CD4-positive, alpha-beta T cell (primary cell): ENCODE data around the gene PRCP. TPM values are rescaled to one million over a fixed set of nuclear protein-coding genes. Genes with fewer than 3 reads are reported as not detected.

Experiments
- ATAC-seq: fragments of 200-7000 bp; cut with Tn5 transposase; one replicate; pipeline ENCODE4 v1.10.0; 2022; ENCODE audit warnings: mild to moderate bottlenecking; ENCODE audit not compliant: poor library complexity
- CTCF ChIA-PET: fragments of 350-600 bp; sonication (Branson Sonifier 250); formaldehyde crosslinking; loops from one replicate; lab custom pipeline; 2021; ENCODE audit warnings: antibody characterized with exemption, inconsistent platforms; lab: Charles Lee
- POLR2A ChIA-PET: fragments of 350-600 bp; sonication (Branson Sonifier 250); formaldehyde crosslinking; loops from one replicate; lab custom pipeline; 2021; ENCODE audit warnings: antibody characterized with exemption, inconsistent platforms; lab: Charles Lee
- DNase-seq, 14 experiments: peaks; one replicate each; pipeline ENCODE4 v3.0.0-alpha.2; 2013 to 2020; ENCODE audit warnings: mixed read lengths in 2 of 14
- H3K27ac ChIP-seq, 2 donors: one replicate each; pipeline versions ENCODE4 v1.5.1 to v1.7.0; 2013; ENCODE audit warnings: low read length in 2 of 2, low read depth in 1 of 2, mild to moderate bottlenecking in 1 of 2
- H3K27me3 ChIP-seq, 2 experiments: 1 replicate in 1 of 2; 2 replicates in 1 of 2; pipeline versions ENCODE4 v1.6.1 to v1.7.0; 2013; ENCODE audit warnings: low read length in 2 of 2, control low read depth in 1 of 2, mild to moderate bottlenecking in 1 of 2, moderate library complexity in 1 of 2; ENCODE audit not compliant: insufficient read depth in 2 of 2, control insufficient read depth in 1 of 2
- H3K36me3 ChIP-seq: one replicate; pipeline ENCODE4 v1.6.1; 2013; ENCODE audit warnings: low read length, control low read depth; ENCODE audit not compliant: insufficient read depth
- H3K4me1 ChIP-seq: one replicate; pipeline ENCODE4 v1.6.1; 2013; ENCODE audit warnings: low read length, control low read depth; ENCODE audit not compliant: insufficient read depth
- H3K4me3 ChIP-seq: one replicate; pipeline ENCODE4 v1.5.1; 2013; ENCODE audit warnings: mild to moderate bottlenecking, low read length, moderate library complexity
- H3K9me3 ChIP-seq, 2 experiments: 1 replicate in 1 of 2; 2 replicates in 1 of 2; pipeline versions ENCODE4 v1.6.1 to v1.7.0; 2013; ENCODE audit warnings: low read length in 2 of 2, mild to moderate bottlenecking in 2 of 2, control low read depth in 1 of 2, moderate library complexity in 1 of 2; ENCODE audit not compliant: control insufficient read depth in 1 of 2, insufficient read depth in 1 of 2
- H3K27ac Mint-ChIP-seq: one replicate; pipeline ENCODE4 v1.8.0; 2020; ENCODE audit warnings: mixed read lengths
- H3K27me3 Mint-ChIP-seq: one replicate; pipeline ENCODE4 v1.8.0; 2021; ENCODE audit warnings: mixed read lengths
- H3K36me3 Mint-ChIP-seq: one replicate; pipeline ENCODE4 v1.8.0; 2021; ENCODE audit warnings: low read depth, mixed read lengths
- H3K4me1 Mint-ChIP-seq: one replicate; pipeline ENCODE4 v1.8.0; 2021; ENCODE audit warnings: low read depth, mixed read lengths
- H3K4me3 Mint-ChIP-seq: one replicate; pipeline ENCODE4 v1.8.0; 2020; ENCODE audit warnings: mild to moderate bottlenecking, mixed read lengths
- H3K9me3 Mint-ChIP-seq: one replicate; pipeline ENCODE4 v1.8.0; 2020; ENCODE audit warnings: mixed read lengths
- CTCF ChIP-seq: fragments of 200-600 bp; IDR thresholded peaks from one replicate; pipeline ENCODE4 v1.8.0; 2022; ENCODE audit warnings: antibody characterized with exemption, mild to moderate bottlenecking
- intact Hi-C, 2 experiments: fragments of 100-400 bp; cut with DNase I in 1 of 2; cut with micrococcal nuclease in 1 of 2; formaldehyde crosslinking; loops; one replicate each; pipeline versions ENCODE4 v1.15.1 to v1.9.0; 2023 to 2025; cut with DNase I, micrococcal nuclease
- total RNA-seq, 174 experiments: library from RNA in 2 of 174; stranded (reverse) in 2 of 174; gene quantifications; one replicate each; pipeline ENCODE4 v1.2.3 and lab custom pipeline; 2021 to 2026

Gene PRCP
- total RNA-seq, 2 experiments from 2014 or later, result 13.7 to 16.0 TPM

GRCh38 chr11:82794490-82794889 is 105.7 kb downstream of the PRCP start:
- ChIA-PET POLR2A (no interaction called here), CTCF (no interaction called here)
- Histone ChIP-seq H3K36me3 (no peaks in the 10 kb centered on the region), H3K4me1 (no peaks in the 10 kb centered on the region), H3K9me3 (no peaks in the 10 kb centered on the region), H3K4me3 (no peak overlapping the region), H3K27me3 (no peaks in the 10 kb centered on the region), H3K27ac (no peak overlapping the region)
- Mint-ChIP-seq H3K27ac (no peak overlapping the region), H3K27me3 (peaks cover 4% of the 10 kb centered on the region), H3K4me1 (no peaks in the 10 kb centered on the region), H3K9me3 (no peaks in the 10 kb centered on the region), H3K4me3 (no peak overlapping the region), H3K36me3 (no peaks in the 10 kb centered on the region)
- no peak for TF ChIP-seq CTCF
- DNase-seq (no peak), ATAC-seq (no peak)
- intact Hi-C loops, result no loop called here

- TF ChIP-seq CTCF, result no peak
- no peak overlapping the region for H3K4me3 Mint-ChIP-seq
- no peak for ATAC-seq
- no peak overlapping the region for H3K27ac Mint-ChIP-seq
- H3K4me1 Mint-ChIP-seq, result no peaks in the 10 kb centered on the region
- no peaks in the 10 kb centered on the region for H3K36me3 Mint-ChIP-seq
- peaks cover 4% of the 10 kb centered on the region for H3K27me3 Mint-ChIP-seq
- no peak for DNase-seq
- Histone ChIP-seq H3K4me1 (no peaks in the 10 kb centered on the region), H3K9me3 (no peaks in the 10 kb centered on the region), H3K4me3 (no peak overlapping the region), H3K36me3 (no peaks in the 10 kb centered on the region), H3K27me3 (no peaks in the 10 kb centered on the region), H3K27ac (no peak overlapping the region)
- no peaks in the 10 kb centered on the region for H3K9me3 Mint-ChIP-seq
- POLR2A ChIA-PET, result no interaction called here
- CTCF ChIA-PET, result no interaction called here
- intact Hi-C loops, result no loop called here
Measured at GRCh38 chr11:82792822-82793569, 107.2 kb downstream of the PRCP start.

- no peak for DNase-seq
- Histone ChIP-seq H3K27me3 (no peaks in the 10 kb centered on the region), H3K27ac (no peak overlapping the region), H3K9me3 (no peaks in the 10 kb centered on the region), H3K36me3 (no peaks in the 10 kb centered on the region), H3K4me3 (no peak overlapping the region), H3K4me1 (no peaks in the 10 kb centered on the region)
- no peaks in the 10 kb centered on the region for H3K36me3 Mint-ChIP-seq
- H3K9me3 Mint-ChIP-seq, result no peaks in the 10 kb centered on the region
- ChIA-PET POLR2A (no interaction called here), CTCF (no interaction called here)
- intact Hi-C loops, result no loop called here
- no peaks in the 10 kb centered on the region for H3K4me1 Mint-ChIP-seq
- no peak overlapping the region for H3K4me3 Mint-ChIP-seq
- no peak for ATAC-seq
- peaks cover 4% of the 10 kb centered on the region for H3K27me3 Mint-ChIP-seq
- TF ChIP-seq CTCF, result no peak
- no peak overlapping the region for H3K27ac Mint-ChIP-seq
Measured at GRCh38 chr11:82792319-82792718, 107.9 kb downstream of the PRCP start.
